Esophagus squamous epithelium (tissue), 5 donors: ENCODE results near the gene CILP2. TPM values are rescaled to one million over a fixed set of nuclear protein-coding genes. Genes with fewer than 3 reads are reported as not detected.

Experiments used
- DNase-seq: peaks from one replicate; lab custom pipeline; 2025; lab: John Stamatoyannopoulos, UW
- H3K27ac ChIP-seq, 4 donors: fragments of 200-600 bp; sonication (generic); one replicate each; pipeline ENCODE4 v1.5.1; 2016 to 2019; ENCODE audit warnings: mild to moderate bottlenecking in 1 of 4
- H3K27me3 ChIP-seq, 4 donors: fragments of 200-600 bp; sonication (generic); 1 replicate in 3 of 4; 2 replicates in 1 of 4; pipeline versions ENCODE4 v1.5.1 to v1.6.0; 2017 to 2021; ENCODE audit warnings: antibody characterized with exemption in 1 of 4
- H3K36me3 ChIP-seq, 3 donors: fragments of 200-600 bp; sonication (generic); one replicate each; pipeline ENCODE4 v1.5.1; 2016 to 2019
- H3K4me1 ChIP-seq, 3 donors: fragments of 200-600 bp; sonication (generic); one replicate each; pipeline ENCODE4 v1.5.1; 2017 to 2019
- H3K4me3 ChIP-seq, 4 donors: fragments of 200-600 bp; sonication (generic); 1 replicate in 3 of 4; 2 replicates in 1 of 4; pipeline ENCODE4 v1.5.1; 2016 to 2019; ENCODE audit warnings: mild to moderate bottlenecking in 2 of 4, moderate library complexity in 1 of 4
- H3K9me3 ChIP-seq, 3 donors: fragments of 200-600 bp; sonication (generic); one replicate each; pipeline ENCODE4 v1.5.1; 2016 to 2019
- POLR2A ChIP-seq, 4 donors: fragments of 450-650 bp; IDR thresholded peaks; one replicate each; pipeline ENCODE4 v1.6.1; 2017; ENCODE audit warnings: antibody characterized with exemption in 4 of 4, mild to moderate bottlenecking in 4 of 4, moderate library complexity in 3 of 4
- WGBS, 2 donors: methylation state at CpG; one replicate each; pipeline ENCODE4 v1.1.5; 2018; 5-methylcytosine and 5-hydroxymethylcytosine counted together
- intact Hi-C: fragments of 100-400 bp; cut with DNase I; formaldehyde crosslinking; loops from one replicate; pipeline ENCODE4 v1.15.0; 2022
- total RNA-seq, 4 donors: library from RNA; depleted of rRNA; stranded (reverse); fragments of >200 nt; gene quantifications; one replicate each; pipeline ENCODE4 v1.1.0, GENCODE V29; 2016
- TF ChIP-seq, protein P1 (sequence below), 6 experiments: fragments of 450-650 bp in 4 of 6; fragments of 200-600 bp in 2 of 6; sonication (generic) in 2 of 6; IDR thresholded peaks; one replicate each; pipeline ENCODE4 v1.5.1; 2016 to 2019; ENCODE audit warnings: antibody characterized with exemption in 6 of 6, mild to moderate bottlenecking in 4 of 6, moderate library complexity in 4 of 6
- donor health status: DM: yes; HTN: yes; CAD: no.

CILP2 gene
- total RNA-seq, 4 donors from 2014 or later, result under 0.01 TPM; not detected in 3

DNA sequence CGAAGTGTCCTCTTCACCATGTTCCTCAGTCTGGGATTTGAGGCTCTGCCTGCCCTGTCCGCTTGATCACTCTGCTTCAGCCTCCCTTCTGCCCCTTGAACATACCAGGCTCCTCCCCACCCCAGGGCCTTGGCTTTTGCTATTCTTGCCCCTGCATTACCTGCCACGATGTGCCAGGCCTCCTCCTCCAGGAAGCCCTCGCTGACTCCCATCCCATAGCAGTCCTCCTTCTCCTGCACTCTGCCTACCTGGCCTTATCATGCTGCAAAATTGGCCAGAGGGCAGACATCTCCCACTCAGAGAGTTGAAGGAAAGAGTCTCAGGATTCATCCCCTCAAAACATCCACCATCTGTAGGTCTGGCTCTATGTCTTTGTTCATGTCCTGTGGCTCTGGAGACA, 7.2 kb upstream of the CILP2 start:
- Histone ChIP-seq H3K27me3 (peaks cover 0 to 6% (median 0%) of the 10 kb centered on the region in 4 donors), H3K36me3 (peaks cover 12 to 37% (median 30%) of the 10 kb centered on the region in 3 donors), H3K9me3 (no peaks in the 10 kb centered on the region), H3K4me3 (no peak overlapping the region), H3K27ac (no peak overlapping the region), H3K4me1 (peaks cover 6 to 14% (median 6%) of the 10 kb centered on the region in 3 donors)
- intact Hi-C loops, result loop anchor here (5.0 kb wide), 1 partner anchor 111 kb away; the partner anchor contains the start of gene GMIP
- TF ChIP-seq POLR2A (IDR thresholded peaks at IDR 0.05), result no peak
- TF ChIP-seq, protein P1, sequence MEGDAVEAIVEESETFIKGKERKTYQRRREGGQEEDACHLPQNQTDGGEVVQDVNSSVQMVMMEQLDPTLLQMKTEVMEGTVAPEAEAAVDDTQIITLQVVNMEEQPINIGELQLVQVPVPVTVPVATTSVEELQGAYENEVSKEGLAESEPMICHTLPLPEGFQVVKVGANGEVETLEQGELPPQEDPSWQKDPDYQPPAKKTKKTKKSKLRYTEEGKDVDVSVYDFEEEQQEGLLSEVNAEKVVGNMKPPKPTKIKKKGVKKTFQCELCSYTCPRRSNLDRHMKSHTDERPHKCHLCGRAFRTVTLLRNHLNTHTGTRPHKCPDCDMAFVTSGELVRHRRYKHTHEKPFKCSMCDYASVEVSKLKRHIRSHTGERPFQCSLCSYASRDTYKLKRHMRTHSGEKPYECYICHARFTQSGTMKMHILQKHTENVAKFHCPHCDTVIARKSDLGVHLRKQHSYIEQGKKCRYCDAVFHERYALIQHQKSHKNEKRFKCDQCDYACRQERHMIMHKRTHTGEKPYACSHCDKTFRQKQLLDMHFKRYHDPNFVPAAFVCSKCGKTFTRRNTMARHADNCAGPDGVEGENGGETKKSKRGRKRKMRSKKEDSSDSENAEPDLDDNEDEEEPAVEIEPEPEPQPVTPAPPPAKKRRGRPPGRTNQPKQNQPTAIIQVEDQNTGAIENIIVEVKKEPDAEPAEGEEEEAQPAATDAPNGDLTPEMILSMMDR (IDR thresholded peaks at IDR 0.05), result no peak
- WGBS, 2 donors, result 75 to 79% methylated on average over 3 to 4 of the region's 4 CpGs
- no peak for DNase-seq

DNA sequence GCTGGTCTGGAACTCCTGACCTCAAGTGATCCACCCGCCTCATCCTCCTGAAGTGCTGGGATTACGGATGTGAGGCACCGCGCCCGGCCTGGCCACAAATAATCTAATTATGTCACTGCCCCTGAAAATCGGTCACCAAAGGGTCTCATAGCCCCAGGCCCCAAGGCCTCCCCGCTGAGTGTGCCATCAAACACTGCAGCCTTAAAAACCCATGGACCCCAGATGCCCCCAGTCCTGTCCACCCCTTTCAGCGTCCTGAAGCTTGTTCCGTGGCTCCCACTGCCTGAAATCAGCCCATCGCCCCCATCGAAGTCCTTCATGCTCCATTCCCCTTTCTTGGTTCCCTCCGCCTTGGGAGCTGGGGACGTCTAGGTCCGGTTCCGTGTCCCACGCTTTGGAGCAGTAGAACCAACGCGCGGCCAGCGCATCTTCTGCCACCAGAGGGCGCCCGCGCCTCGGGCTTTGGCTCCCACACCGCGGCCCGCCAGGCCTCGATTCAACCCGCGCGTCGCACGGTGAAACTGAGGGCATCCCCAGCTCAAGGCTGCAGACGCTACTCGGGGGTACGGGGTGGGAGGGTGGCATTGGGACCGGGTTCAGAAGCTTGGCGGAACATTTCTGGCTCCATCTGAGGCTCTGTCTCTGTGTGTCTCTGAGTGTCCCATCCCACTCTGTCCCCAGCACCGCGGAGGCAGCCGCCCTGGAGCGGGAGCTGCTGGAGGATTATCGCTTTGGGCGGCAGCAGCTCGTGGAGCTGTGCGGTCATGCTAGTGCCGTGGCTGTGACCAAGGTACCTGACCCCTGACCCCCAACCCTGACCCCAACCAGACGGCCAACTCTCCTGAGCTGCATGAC, 5.9 kb upstream of the CILP2 start:
- no peak for DNase-seq

DNA sequence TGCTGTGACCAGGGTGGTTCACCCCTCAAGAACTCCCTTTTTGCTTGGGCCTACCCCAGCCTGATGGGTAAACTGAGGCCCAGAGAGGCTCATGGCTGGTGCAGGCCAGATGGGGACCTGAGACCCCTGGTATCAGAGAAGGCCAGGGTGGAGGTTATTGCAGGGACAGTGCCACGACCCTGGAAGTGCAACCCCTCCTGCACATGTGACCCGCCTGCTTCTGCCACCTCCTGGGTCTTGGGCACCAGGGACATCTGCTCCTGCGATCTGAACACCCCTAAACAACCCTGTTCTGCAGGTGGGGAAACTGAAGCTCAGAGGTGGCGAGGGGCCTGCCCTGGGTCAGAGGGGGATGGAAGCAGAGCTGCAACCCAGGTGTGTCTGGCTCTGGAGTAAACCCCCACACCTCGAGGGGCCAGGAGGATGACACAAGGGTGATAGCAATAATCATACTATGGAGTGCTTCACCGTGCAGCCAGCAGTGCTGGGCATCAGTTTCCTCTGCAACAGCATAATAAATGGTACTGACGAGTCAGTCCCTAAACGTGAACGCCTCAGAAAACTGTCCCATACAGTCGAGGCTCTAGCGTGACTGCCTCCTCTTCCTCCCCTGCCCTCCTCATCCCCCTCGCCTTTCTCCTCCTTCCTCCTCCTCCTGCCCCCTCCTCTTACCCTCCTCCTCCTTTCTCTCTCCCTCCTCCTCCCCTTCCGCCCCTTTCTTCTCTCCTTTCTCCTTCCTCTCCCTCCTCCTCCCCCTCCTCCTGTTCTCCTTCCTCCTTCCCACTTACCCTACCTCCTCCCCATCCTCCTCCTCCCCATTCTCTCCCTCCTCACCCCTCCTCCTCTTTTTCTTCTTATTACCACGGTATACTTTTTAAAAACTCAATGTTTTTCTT, 5.0 kb upstream of the CILP2 start:
- Histone ChIP-seq H3K36me3 (peaks cover 0 to 16% (median 9%) of the 10 kb centered on the region in 3 donors), H3K9me3 (no peaks in the 10 kb centered on the region), H3K4me1 (peaks cover 10 to 25% (median 14%) of the 10 kb centered on the region in 3 donors), H3K4me3 (no peak overlapping the region), H3K27ac (no peak overlapping the region), H3K27me3 (peaks cover 0 to 26% (median under 1%) of the 10 kb centered on the region in 4 donors)
- WGBS, 2 donors, result 51 to 54% methylated on average over 9 to 11 of the region's 14 CpGs
- TF ChIP-seq, protein P1 (IDR thresholded peaks at IDR 0.05), result no peak
- no peak for TF ChIP-seq POLR2A (IDR thresholded peaks at IDR 0.05)
- DNase-seq, result no peak
- intact Hi-C loops, result loop anchor here (5.0 kb wide), 1 partner anchor 109 kb away; the partner anchor contains the start of gene GMIP

More for the DNA sequence above, 5.9 kb upstream of the CILP2 start:
- 38 to 46% methylated on average over 12 to 24 of the region's 48 CpGs for WGBS, 2 donors
- peaks cover 8 to 24% (median 18%) of the 10 kb centered on the region in 3 donors for H3K36me3 ChIP-seq
- TF ChIP-seq POLR2A (IDR thresholded peaks at IDR 0.05), result no peak
- TF ChIP-seq, protein P1 (IDR thresholded peaks at IDR 0.05), result peak; percentile 92 to 99 (median 94)
- H3K27ac ChIP-seq, result no peak overlapping the region
- H3K4me1 ChIP-seq, result peaks cover 6 to 16% (median 6%) of the 10 kb centered on the region in 3 donors
- intact Hi-C loops, result loop anchor here (5.0 kb wide), 1 partner anchor 110 kb away; the partner anchor contains the start of gene GMIP
- H3K9me3 ChIP-seq, result no peaks in the 10 kb centered on the region
- H3K27me3 ChIP-seq, result peaks cover 0 to 17% (median 0%) of the 10 kb centered on the region in 4 donors
- H3K4me3 ChIP-seq, result peak overlapping the region in 1 of 4 donors; percentile 21

DNA sequence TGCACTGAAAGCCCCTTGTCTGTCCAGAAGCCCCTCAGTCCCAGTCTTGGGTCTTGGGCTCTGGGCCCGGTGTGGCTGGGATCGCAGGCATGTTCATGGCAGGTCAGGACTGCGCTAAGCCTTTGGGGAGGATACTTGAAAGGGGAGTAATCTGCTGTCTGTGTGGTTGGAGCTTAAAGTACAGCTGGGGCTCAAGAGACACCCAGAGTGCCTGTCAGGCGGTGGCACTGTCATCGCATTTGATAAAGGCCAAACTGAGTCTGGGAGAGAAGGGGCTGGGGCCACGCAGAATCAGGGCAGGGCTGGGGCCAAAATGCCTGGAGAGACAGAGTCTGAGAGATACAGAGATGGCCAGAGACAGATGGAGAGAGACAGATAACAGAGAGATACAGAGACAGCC, 4.2 kb upstream of the CILP2 start:
- TF ChIP-seq POLR2A (IDR thresholded peaks at IDR 0.05), result no peak
- TF ChIP-seq, protein P1 (IDR thresholded peaks at IDR 0.05), result no peak
- peaks cover 0 to 34% (median 4%) of the 10 kb centered on the region in 4 donors for H3K27me3 ChIP-seq
- DNase-seq, result no peak
- no peaks in the 10 kb centered on the region for H3K9me3 ChIP-seq
- intact Hi-C loops, result loop anchor here (5.0 kb wide), 1 partner anchor 108 kb away; the partner anchor contains the start of gene GMIP
- peaks cover 0 to 8% (median 1%) of the 10 kb centered on the region in 3 donors for H3K36me3 ChIP-seq
- peaks cover 16 to 33% (median 22%) of the 10 kb centered on the region in 3 donors for H3K4me1 ChIP-seq
- no peak overlapping the region for H3K27ac ChIP-seq
- H3K4me3 ChIP-seq, result no peak overlapping the region
- WGBS, 2 donors, result 68 to 81% methylated on average over 4 of the region's 6 CpGs
